ENCODE results near the gene GPX5.
"Not testable (repeated sequence)": the region's sequence is repeated elsewhere in the genome, so short reads cannot be mapped to it uniquely, and the experiment has no call there.

The GPX5 gene

DNA sequence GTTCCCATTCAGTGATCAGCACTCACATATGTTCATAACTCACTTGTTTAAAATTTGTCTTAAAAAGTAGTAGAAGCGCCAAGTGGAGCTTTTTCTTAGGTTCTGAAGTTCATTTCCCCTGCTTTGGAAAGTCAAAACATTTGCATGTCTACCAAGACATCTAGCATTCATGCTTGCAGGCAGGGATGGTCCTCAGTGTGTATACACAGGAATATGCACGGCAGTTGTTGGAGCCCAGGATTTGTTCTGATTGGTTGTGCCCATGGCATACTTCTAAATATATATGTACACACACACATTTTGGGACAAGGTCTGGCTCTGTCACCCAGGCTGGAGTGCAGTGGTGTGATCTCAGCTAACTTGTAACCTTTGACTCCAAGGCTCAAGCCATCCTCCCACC, 7.7 kb upstream of the GPX5 start:
- DNase-seq, result no peak

DNA sequence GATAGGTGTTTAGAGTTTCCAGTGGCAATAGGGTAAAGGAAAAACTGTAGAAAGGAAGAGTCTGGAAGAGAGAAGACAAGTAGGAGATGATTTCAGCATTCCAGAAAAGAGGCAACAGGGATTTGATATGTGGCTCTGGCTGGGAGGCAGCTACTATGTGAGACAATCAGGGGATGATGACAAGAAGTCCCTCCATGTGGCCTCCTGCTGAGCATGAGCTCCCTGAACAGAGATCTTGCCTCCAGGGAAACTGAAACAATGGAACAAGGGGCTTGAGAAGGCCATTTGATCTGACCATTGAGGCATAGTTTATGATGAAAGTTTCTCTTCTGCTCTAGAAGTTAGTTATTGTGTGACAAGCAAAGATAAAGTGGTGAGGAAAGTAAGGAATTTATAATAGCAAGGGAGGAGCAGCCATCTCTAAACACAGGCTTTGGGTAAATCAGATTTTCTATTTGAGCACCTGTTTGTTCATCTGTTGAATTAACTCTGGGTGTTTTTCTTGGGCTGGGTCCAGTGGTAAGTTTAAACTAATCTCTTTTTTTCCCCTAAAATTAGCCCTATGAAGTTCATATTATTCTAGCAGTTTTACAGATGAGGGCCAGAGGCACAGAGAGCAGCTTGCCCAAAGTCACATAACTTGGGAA, 3.0 kb upstream of the GPX5 start:
- no peak for DNase-seq

DNA sequence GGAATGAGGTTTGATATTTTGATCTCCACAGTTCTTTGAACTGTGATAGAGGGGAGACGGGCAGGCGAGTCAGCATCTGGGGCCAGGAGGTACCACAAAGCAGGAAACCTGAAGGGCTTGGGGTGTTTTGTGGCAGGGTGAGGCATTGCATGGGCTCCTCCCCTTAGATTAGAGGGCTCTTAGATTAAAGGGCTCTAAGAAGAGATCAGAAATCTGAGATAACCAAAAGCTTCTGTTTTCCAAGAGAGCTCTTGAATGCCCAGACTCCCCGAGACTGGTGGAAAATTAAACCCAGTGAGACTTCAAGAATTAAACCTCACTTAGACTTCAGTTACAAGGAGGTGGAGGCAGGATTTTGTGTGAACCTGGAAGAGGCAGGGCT, 2.4 kb upstream of the GPX5 start:
- no peak for DNase-seq

DNA sequence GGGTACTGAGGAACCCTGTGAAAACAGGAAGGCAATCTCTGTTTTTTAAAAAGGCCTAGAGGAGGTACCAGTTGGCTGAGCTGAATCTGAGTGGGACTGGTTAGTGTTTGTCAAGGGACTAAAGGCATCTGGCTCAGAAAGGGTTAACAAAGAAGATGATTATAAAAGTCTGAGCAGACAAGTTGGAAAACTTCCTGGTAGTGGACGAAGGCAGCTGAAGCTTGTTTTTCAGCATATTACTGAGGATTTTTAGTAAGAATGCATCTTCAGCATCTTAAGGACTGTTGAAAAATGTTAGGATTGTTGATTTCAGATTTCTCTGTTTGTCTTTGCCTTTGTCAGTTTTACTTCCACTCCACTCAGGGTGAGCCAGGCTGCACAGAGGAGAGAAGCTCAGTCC, 5.1 kb downstream of the GPX5 start:
- DNase-seq, result no peak

DNA sequence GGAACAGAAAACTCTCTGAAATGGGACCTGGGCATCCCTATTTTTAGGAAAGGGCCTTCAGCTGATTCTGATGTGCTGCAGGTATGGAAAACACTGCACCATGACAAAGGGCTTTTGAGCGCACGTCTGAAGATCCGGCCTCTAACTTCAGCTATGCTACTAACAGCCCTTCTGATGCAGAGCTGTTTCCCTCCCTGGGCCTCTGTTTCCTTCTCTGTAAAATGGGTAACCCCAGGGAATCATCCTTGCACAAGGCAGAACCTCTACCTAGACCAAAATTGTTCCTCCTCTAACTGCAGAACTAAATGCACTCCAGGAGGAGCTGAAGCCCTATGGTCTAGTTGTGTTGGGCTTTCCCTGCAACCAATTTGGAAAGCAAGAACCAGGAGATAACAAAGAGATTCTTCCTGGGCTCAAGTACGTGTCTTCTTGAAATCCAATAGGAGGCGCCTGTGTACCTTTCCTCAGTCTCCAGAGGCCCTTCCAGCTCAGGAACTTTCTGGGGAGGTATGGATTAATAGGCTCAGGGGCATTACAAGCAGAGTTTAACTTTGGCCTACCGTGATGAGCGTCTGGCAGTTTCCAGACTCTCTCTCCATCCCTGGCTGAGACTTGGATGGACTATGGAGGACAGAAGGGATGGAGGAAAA, 5.9 kb downstream of the GPX5 start:
- no peak for DNase-seq

DNA sequence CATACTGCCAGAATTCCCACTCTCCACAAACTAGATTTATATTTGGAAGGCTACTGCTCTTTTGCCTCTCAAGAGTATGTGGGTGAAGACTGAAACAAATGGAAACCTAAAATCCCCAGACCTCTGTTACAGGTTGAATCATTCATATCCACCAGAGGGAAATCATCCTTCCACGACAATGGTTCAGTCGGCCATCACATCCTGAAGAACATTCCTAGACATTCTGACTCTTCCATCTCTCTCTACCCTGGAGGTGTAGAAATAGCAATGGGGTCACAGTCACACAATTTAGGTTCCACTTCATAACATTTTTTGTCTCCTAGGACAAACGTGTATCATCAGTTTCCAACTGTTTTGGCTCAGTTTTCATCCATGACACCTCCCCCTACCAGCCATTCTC, 8.6 kb downstream of the GPX5 start:
- DNase-seq, result no peak

DNA sequence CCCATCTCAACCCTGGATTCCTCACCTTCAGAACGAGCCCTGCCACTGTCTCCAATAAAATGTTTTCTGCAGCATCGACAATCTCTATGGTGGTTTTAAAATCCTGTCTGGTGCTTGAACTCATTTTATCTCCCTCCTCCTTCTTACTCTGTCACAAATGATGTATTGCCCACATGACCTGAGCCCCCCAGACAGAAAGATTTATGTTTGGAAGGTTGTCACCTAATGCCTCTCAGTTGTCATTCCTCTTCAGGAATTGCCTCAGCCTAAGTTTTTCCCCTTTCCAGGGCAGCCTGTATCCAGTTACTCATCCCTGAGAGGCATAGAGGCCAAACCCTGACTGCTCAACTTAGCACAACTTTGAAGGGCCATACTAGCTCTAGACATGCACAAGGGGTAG, 9.2 kb downstream of the GPX5 start:
- no peak for DNase-seq

DNA sequence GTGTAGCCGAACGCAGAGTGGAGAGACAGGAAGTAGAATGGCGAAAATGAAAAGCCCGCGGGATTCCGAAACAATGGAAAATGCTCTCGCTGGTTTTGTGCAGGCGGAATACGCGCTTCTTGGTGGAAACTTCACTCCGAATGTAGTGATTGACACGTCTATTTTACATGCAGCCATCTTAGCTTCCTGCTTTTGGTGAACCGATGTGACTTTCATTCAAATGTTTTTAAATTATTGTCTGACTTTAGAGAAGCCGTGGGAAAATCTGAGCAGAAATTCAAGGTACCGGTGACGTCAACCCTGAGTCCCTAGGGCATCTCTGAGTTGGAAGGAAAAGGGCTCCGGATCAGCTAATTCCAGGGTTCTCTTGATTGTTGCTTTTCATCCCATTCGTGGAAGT, 11.4 kb downstream of the GPX5 start:
- no peak for DNase-seq

DNA sequence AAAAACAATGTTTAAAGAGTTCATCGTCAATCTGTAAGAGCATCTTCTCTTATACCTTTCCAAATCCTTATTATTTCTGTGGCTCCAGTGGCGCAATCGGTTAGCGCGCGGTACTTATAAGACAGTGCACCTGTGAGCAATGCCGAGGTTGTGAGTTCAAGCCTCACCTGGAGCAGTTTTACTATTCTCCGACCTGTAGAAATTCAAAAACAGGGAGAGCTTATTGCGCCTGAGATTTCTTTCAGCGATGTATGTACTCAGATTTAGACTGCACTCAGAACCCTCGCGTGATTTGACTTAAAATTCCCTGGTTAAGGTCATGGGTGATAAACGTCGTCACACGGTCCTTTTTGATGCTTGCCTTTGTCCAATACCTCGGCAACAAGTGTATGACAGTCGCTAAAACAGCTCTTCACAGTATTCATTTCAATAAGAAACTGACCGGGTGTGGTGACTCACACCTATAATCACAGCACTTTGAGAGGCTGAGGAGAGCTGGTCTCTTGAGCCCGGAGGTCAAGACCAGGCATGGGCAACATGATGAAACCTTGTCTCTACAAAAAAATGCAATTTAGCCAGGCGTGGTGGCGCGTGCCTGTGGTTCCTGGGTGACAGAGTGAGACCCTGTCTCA, 11.9 kb downstream of the GPX5 start:
- peak; percentile 61 for DNase-seq

DNA sequence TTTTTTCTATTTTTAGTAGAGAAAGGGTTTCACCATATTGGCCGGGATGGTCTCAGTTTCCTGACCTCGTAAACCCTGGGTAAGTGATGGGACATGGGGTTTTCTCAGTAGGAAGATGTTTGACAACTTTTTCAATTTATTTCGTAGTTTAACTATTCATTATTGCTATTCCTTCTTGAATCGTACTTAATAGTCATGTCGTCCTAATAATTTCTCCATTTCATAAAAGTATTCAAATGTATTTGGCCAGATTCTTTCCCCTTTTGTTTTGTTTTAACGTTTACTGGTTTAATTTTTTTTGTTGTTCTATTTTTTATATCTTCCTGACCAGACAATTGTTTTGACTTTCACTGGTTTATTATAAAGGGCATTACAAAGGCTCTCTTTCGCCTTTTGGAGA, 16.3 kb downstream of the GPX5 start:
- no peak for DNase-seq

DNA sequence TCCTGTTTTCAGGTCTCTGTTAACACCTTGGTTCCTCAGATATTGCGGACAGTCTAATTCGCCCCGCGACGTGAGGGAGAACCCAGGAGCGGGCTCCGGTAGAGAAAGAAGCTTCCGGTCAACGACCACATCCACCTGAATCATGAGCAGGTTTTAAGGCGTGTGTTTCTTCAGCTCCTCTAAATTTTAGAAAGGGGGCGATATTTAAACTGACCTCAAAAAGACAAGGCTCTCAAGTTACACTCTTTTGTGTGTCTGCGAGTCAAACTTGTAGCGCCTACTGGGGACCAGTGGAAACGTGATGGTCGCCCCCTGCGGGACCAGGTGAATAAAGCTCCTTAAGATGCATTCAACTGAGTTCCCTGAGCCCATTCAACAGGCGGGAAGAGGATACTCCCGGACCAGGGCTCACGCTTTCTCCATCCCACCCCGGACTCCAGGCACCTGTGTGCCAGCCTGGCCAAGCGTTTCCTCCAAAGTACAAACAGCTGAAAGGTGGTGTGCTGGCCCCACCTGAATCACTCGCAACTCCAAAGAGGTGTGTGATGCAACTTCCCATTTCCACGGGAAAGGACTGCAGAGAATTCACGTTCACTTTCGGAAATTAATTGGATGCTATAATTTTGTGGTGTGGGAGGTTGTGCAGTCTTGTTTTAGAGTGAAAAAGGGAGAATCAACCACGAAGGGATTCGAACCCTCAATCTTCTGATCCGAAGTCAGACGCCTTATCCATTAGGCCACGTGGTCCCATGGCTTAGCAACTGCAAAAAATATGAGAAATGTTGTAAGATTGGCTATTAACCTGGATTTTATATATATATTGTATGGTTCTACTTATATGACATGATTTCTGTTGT, 17.0 kb downstream of the GPX5 start:
- peak; percentile 85 for DNase-seq

DNA sequence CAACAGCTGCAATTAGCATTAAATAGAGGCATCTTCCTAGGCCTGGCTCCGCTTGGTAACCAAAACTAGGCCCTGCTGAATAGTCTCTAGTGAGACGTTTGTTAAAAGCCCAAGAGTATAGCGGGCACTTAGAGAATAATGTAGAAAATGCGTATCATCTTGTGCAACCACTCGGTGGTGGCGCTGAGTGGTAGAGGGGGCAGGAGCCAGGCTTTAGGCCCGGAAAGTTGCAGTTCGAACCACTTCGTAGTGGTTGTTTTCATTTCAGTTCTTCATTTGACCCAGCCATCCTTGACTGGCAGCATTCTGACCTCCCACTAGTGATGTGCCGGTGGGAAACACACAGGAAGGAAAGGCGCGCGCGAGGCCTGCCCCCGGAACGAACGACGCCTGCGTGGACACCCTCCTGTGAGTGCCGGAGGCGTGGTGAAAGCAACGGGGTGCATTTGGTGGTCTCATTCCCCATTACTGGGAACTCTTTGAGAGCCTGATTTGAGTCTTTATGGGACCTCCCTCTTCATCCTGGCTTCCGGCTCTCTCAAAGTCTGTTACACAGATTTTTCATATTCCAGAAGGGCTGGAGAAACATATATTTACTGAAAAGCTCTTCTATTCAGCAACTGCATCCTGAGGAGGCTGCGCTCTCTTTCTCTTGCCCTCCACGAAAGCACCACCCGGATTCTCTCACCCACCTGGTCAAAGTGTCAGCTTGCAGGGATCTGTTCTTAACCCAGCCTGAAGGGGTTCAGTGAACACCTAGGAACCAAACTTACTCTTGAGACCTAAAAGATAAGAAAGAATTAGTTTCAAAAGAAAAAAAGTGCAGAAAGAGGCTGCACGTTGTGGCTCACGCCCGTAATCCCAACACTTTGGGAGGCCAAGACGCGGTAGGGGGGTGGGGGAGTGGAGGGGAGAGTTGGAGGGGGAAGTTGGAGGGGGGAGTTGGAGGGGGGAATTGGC, 18.2 kb downstream of the GPX5 start:
- DNase-seq, result no peak

DNA sequence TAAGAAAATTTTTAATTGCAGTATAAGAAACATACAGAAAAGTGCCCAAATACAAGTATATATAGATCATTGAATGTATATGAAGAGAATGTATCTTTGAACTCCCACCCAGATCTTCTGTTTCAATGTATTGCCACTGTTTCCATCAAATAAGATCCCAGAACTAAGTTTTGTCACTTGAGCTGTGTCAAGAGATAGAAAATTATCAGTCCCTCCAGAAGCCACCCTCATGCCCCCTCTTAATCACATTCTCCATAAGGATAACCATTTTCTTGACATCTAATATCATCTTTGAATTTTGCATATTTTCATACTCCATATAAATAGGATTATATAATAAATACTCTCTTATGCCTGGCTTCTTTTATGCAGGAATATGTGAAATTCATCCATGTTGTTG, 20.3 kb downstream of the GPX5 start:
- DNase-seq, result no peak

DNA sequence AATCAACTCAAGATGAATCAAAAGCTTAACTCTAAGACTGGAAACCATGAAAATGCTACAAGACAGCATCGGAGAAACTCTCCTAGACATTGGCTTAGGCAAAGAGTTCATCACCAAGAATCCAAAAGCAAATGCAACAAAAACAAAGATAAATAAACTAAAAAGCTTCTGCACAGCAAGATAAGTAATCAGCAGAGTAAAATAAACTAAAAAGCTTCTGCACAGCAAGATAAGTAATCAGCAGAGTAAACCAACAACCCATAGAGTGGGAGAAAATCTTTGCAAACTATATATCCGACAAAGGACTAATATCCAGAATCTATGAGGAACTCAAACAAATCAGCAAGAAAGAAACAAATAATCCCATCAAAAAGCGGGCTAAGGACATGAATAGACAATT, 21.3 kb downstream of the GPX5 start:
- DNase-seq, result not testable (repeated sequence)

DNA sequence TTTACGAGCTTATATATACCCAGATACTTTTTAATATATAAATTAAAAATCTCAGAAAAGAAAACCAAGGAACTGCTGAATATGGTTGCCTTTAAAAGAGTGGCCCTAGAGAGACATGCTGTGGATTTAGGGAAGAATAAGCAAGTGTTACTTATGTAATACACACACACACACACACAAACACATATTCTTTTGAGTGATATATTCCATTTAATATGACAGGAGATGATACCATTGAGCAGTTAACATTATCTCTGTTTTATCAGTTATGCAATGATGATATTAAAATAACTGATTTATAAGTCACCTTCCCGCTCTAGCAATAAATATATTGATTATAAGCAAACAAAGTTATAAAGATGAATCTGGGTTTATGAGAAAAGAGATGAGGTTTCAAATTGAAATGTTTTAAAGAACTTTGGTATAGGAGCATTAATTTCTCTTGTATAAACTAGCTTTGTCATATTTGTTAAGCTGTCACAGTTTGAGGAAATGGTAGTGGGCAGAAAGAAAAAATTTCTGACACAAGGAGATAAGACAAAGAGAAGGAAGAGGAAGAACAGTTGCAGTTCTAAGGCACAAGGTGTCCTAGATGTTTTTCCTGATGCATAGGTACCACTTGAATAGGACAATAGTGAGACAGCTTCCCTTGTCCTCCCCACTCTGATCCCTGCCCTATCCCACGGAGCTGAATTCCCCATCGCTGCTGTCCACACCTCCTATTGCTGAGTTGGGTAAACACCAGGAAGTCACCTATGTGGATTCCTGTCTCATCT, 26.4 kb downstream of the GPX5 start:
- no peak for DNase-seq

DNA sequence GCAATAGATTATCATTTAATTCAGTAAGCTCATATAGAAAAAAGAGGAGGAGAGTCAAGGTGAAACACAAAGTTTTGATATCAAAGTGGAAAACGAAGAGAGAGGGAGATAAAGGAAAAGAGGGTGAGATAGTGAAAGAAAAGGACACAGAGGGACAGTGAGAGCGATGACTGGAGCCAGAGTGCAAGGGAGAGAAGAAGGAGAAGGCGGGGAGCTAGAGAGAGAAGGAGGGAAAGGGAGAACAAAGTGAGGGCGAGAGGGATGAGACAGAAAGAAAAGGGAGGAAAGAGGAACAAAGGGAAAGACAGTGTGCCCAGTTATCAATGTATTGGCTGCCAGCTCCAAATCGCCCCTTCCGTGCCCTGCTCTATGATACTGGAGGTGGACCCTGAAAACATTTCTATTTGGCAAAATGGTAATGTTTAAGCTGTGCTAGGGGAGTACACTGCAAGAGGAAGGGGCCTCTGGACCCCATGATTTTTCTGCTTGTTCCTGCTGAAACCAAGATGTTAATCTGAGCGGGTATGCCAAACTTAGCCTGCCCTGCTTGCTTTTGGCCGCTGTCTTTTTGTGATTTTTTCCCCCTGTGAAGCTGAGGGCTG, 27.8 kb downstream of the GPX5 start:
- DNase-seq, result no peak

DNA sequence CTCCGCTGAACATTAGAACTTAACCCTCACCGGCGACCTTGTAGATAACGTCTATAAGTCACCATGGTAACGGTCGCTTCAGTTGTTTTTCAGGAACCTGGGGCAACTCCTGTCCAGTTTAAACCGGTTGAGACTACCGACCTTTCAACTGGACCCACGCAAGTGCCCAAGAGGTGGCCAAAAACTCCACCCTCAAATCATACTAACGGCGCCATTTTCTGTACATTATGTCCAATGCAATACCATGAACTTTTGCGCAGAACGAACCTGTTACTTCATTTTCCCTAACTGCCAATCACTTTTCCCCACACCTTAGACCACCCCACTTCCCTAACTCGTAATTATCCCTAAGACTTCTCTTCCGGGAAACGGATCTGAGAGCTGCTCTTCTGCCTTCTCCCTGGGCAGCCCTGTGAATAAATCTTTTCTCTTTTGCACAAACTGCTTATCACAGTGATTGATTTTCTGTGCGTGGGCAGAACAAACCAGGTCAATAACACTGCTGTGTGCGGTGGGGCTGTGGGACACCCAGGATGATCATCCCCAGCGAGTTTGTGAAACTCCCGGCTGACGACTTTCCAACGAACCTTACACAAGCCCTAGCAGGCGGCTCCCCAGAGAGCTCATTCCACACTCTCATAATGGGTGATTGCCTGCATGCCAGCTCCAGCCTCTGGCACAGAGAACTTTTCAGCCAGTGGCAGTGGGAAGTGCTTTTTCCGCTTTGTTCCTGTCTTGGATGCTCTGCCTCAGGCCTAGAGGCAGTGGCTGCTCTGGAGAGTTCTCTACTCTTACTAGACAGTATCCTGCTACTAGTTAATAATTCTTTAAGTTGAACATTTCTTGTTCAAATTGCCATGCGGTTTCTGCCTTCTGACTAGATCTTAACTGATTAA, 28.6 kb downstream of the GPX5 start:
- no peak for DNase-seq

DNA sequence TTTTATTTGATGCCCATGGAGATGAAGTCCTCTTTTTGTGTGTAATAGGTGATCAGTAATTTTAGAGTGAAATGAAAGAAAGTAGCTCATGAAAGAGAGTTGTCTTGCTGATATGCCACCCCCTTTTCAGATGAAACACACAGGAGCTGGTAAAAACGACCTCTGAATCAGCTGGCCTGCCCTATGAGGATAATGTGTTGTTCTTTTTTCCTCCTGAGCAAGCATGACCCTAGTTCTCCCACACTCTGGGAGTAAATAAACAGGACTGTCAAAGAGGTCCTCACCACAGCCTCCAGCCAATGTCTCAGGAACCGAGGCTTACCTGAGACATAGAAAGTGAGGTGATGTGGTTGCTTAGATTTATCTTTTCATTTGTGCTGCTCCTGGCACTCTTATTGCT, 29.5 kb downstream of the GPX5 start:
- DNase-seq, result no peak

DNA sequence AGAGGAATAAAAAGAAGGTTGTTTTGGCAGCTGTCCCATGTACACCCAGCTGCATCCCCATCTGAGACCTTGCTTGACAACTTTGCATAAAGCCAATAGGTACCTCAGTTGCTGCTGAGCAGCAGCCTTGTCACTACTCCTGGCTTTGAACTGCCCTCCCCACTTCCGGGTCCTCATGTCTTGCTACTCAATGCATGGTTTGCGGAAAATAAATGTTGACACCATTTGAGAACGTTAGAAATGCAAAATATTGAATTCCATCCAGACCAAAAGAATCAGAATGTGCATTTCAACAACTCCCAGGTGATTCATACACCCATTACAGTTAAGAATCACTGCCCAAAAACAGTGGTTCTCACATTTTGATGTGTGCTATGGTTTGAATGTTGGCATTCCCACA, 32.9 kb downstream of the GPX5 start:
- DNase-seq, result no peak

DNA sequence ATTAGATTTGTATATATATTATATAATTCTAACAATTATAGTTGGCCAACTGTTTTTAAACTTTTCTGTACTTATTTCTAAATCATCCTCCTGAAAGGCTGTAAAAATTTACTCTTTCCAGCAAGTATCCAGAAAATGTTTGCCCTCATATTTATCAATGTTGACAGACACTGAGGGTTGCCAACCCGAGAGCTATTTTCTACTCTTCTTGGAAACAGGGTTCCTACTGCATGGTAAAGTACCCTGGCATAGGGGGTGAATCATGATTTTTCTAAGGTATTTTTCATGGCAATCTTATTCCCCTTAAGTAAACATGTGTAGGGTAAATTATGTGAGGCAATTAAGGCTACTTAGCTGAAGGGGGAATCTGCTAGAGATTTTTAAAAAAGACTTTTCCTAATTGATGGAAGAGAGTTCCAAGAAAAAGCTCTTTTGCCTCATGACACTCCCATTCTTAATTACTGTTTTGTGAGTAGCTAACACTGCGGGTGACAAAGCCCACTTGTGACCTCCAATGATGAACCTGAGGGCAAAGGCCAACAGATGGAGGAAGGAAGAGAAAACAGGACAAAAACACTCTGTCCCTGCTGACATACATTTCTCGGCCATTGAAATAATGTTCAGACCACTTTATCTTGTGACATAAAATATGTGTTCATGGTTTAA, 37.9 kb downstream of the GPX5 start:
- DNase-seq, result no peak
